Cardiac fibroblast (primary cell): ENCODE results near the gene RER1.
A peak's percentile ranks its signal among the peaks of the same experiment; 100 is the strongest.

ENCODE experiments used
- DNase-seq, 2 donors: peaks; one replicate each; pipeline versions ENCODE4 v3.0.0 to v3.0.0-alpha.2; 2010; ENCODE audit warnings: low read depth in 2 of 2
- H3K4me3 ChIP-seq, 2 donors: replicated peaks in 1 of 2; 1 replicate in 1 of 2; 2 replicates in 1 of 2; pipeline ENCODE4 v1.5.1; 2011; ENCODE audit warnings: low read depth in 2 of 2, low read length in 2 of 2, mild to moderate bottlenecking in 2 of 2, moderate library complexity in 1 of 2
- CTCF ChIP-seq: IDR thresholded peaks from one replicate; pipeline ENCODE4 v1.5.1; 2011; ENCODE audit warnings: low read depth, mild to moderate bottlenecking, low read length, inconsistent platforms

The RER1 gene

GRCh38 chr1:2404890-2405511, 13.4 kb downstream of the RER1 start:
- TF ChIP-seq CTCF: no peak
- peak in 1 of 2 donors; percentile 41 for DNase-seq
- no peak overlapping the region for H3K4me3 ChIP-seq

- peak in 1 of 2 donors; percentile 42 for DNase-seq
- no peak overlapping the region for H3K4me3 ChIP-seq
- TF ChIP-seq CTCF: no peak
Observed at GRCh38 chr1:2405588-2406295, 14.1 kb downstream of the RER1 start.

- no peak overlapping the region for H3K4me3 ChIP-seq
- no peak for DNase-seq
- TF ChIP-seq CTCF: no peak
Observed at GRCh38 chr1:2406451-2407041, 14.9 kb downstream of the RER1 start.

GRCh38 chr1:2407166-2407990, 15.7 kb downstream of the RER1 start:
- H3K4me3 ChIP-seq: no peak overlapping the region
- no peak for TF ChIP-seq CTCF
- no peak for DNase-seq

GRCh38 chr1:2407991-2408275, 16.3 kb downstream of the RER1 start:
- no peak for TF ChIP-seq CTCF
- H3K4me3 ChIP-seq: no peak overlapping the region
- DNase-seq: no peak

- no peak overlapping the region for H3K4me3 ChIP-seq
- TF ChIP-seq CTCF: no peak
- DNase-seq: no peak
Observed at GRCh38 chr1:2408456-2408855, 16.8 kb downstream of the RER1 start.
